ENCODE measurements around the gene TCAF1. TPM values are rescaled to one million over a fixed set of nuclear protein-coding genes. Genes with fewer than 3 reads are reported as not detected.

TCAF1 gene
- total and polyA plus RNA-seq, 2 of the 4 experiments (the other 2 are of a cell fraction), result 39.3 to 91.8 TPM

GRCh38 chr7:143914938-143915652 lies 13.1 kb upstream of the TCAF1 start:
- no peak overlapping the region for H2BK120ac ChIP-seq (ENCODE audit: low read depth, low read length)
- no peaks in the 10 kb centered on the region for H3K9me3 ChIP-seq (ENCODE audit: control insufficient read depth, insufficient read depth, low read length)
- H3K4me1 ChIP-seq (ENCODE audit: control insufficient read depth, insufficient read depth, low read length), result peaks cover 6% of the 10 kb centered on the region
- BruUV-seq (replicated peaks), result no TSS peak
- DNase-seq (no peak), ATAC-seq (ENCODE audit: low read depth) (peak; percentile 74)
- intact Hi-C loops (cut with micrococcal nuclease), result no loop called here
- H3K27ac ChIP-seq (ENCODE audit: insufficient read depth, low read length), result no peak overlapping the region
- no peaks in the 10 kb centered on the region for H3K9me1 ChIP-seq (ENCODE audit: insufficient read depth, low read length)
- no peaks in the 10 kb centered on the region for H3K79me1 ChIP-seq (ENCODE audit: low read depth in 1 of 2, low read length in 2 of 2)
- H3K27me3 ChIP-seq (ENCODE audit: control insufficient read depth, insufficient read depth, low read length), result no peaks in the 10 kb centered on the region; the same call in 1 of the 2 replicates
- in situ Hi-C loops (cut with MboI; ENCODE audit: low sequenced_read_pairs), result no loop called here
- H3K18ac ChIP-seq (ENCODE audit: low read depth, low read length), result no peak overlapping the region
- H4K20me1 ChIP-seq (ENCODE audit: insufficient read depth, low read length), result no peaks in the 10 kb centered on the region
- CTCF ChIA-PET, result no interaction called here
- H3K14ac ChIP-seq (replicated peaks; ENCODE audit: low read depth, low read length), result no peak overlapping the region
- H3K56ac ChIP-seq (ENCODE audit: extremely low read depth, insufficient read depth, low read length), result no peak overlapping the region
- H2AK5ac ChIP-seq (ENCODE audit: low read depth, low read length), result no peak overlapping the region
- H2BK15ac ChIP-seq (ENCODE audit: low read depth, low read length), result no peak overlapping the region
- no peak overlapping the region for H2BK5ac ChIP-seq (ENCODE audit: low read depth, low read length, poor library complexity, severe bottlenecking)
- dilution Hi-C loops (cut with HindIII; ENCODE audit: low sequenced_read_pairs, unreplicated experiment), result no loop called here
- H4K91ac ChIP-seq (ENCODE audit: insufficient read depth, low read depth, low read length), result no peak overlapping the region
- H3K4ac ChIP-seq (ENCODE audit: low read depth, low read length), result no peak overlapping the region
- TF ChIP-seq MAZ (IDR thresholded peaks at IDR 0.05; ENCODE audit: borderline replicate concordance, low read depth, low read length), result no peak
- TF ChIP-seq CHD1 (IDR thresholded peaks at IDR 0.05; ENCODE audit: low read depth, low read length), result no peak
- no peak for TF ChIP-seq SMC3 (IDR thresholded peaks at IDR 0.05; ENCODE audit: low read depth, low read length)
- no peak for TF ChIP-seq USF2 (IDR thresholded peaks at IDR 0.05; ENCODE audit: low read depth, low read length)
- no peak for TF ChIP-seq MXI1 (IDR thresholded peaks at IDR 0.05; ENCODE audit: borderline replicate concordance, low read depth, low read length)
- no peak for TF ChIP-seq RAD21 (IDR thresholded peaks at IDR 0.05; ENCODE audit: low read length)
- TF ChIP-seq CTCF (conservative IDR thresholded peaks at IDR 0.05; ENCODE audit: low read depth, low read length), result no peak
- TF ChIP-seq CEBPB (IDR thresholded peaks at IDR 0.05; ENCODE audit: low read depth, low read length), result no peak
- no peak for TF ChIP-seq FOS (IDR thresholded peaks at IDR 0.05; ENCODE audit: low read depth, low read length)
- TF ChIP-seq RFX5 (IDR thresholded peaks at IDR 0.05; ENCODE audit: low read depth, low read length), result no peak
- no peak for TF ChIP-seq ELK1 (IDR thresholded peaks at IDR 0.05; ENCODE audit: borderline replicate concordance, low read depth, low read length)
- TF ChIP-seq POLR2A (IDR thresholded peaks at IDR 0.05; ENCODE audit: low read depth, low read length), result no peak
- no peak for TF ChIP-seq MAFK (IDR thresholded peaks at IDR 0.05; ENCODE audit: low read depth, low read length)
- TF ChIP-seq NFE2L2 (IDR thresholded peaks at IDR 0.05; ENCODE audit: low read depth, low read length), result no peak
- no peak for TF ChIP-seq RCOR1 (IDR thresholded peaks at IDR 0.05; ENCODE audit: insufficient replicate concordance, low read length)
- TF ChIP-seq BHLHE40 (IDR thresholded peaks at IDR 0.05; ENCODE audit: low read depth, low read length), result no peak
- H4K5ac ChIP-seq (ENCODE audit: low read depth, low read length), result no peak overlapping the region
- H3K4me3 ChIP-seq (ENCODE audit: insufficient read depth, low read depth, low read length), result no peak overlapping the region
- no peak overlapping the region for H3K23ac ChIP-seq (ENCODE audit: low read depth, low read length)
- POLR2A ChIA-PET (ENCODE audit: unreplicated experiment), result no interaction called here
- no peak overlapping the region for H2AK9ac ChIP-seq (replicated peaks; ENCODE audit: low read depth, low read length, poor library complexity)
- no peak overlapping the region for H3K4me2 ChIP-seq (ENCODE audit: low read depth, low read length)
- H3K36me3 ChIP-seq (ENCODE audit: control insufficient read depth, insufficient read depth, low read length), result no peaks in the 10 kb centered on the region
- no peak overlapping the region for H2BK20ac ChIP-seq (ENCODE audit: low read depth, low read length)
- H4K8ac ChIP-seq (ENCODE audit: low read depth in 2 of 2, low read length in 2 of 2), result no peak overlapping the region
- no peak overlapping the region for H2AFZ ChIP-seq (replicated peaks; ENCODE audit: low read length, poor library complexity)
- WGBS, 2 experiments (ENCODE audit: extremely low coverage in 2 of 2, insufficient read length in 1 of 2), result 60% methylated on average over 1 of the region's 7 CpGs; no CpG with 5 or more reads in 1 of the 2 experiments
- H3K9ac ChIP-seq (ENCODE audit: low read depth, low read length), result no peak overlapping the region
